OCI-LY7 (cell line): ENCODE data around the gene KXD1. TPM values are rescaled to one million over a fixed set of nuclear protein-coding genes. Genes with fewer than 3 reads are reported as not detected.

Experiments used
- BruUV-seq: library from RNA; stranded (reverse); fragments of 400-500 nt; replicated peaks from 2 replicates; lab custom pipeline; 2021; lab: Mats Ljungman, UMichigan
- CTCF ChIA-PET: fragments of 300-600 bp; sonication (Branson Sonifier 250); formaldehyde crosslinking; loops from one replicate; lab custom pipeline; 2022; ENCODE audit warnings: antibody characterized with exemption; ENCODE audit not compliant: unreplicated experiment; lab: Charles Lee
- POLR2A ChIA-PET: fragments of 300-600 bp; sonication (Branson Sonifier 250); formaldehyde crosslinking; loops from one replicate; lab custom pipeline; 2022; ENCODE audit warnings: antibody characterized with exemption; lab: Charles Lee
- DNase-seq: peaks from one replicate; pipeline ENCODE4 v3.0.0-alpha.2; 2015; ENCODE audit warnings: low spot score
- H2AFZ ChIP-seq: fragments of 200-600 bp; sonication (generic), shearing (Covaris generic); 2 replicates; pipeline ENCODE4 v1.6.1; 2014; ENCODE audit warnings: mild to moderate bottlenecking, antibody characterized with exemption, low read length, moderate library complexity
- H3K27ac ChIP-seq: fragments of 200-600 bp; sonication (generic); 2 replicates; pipeline ENCODE4 v1.5.1; 2014; ENCODE audit warnings: mixed run types, low read depth, mild to moderate bottlenecking, moderate library complexity, low read length, inconsistent platforms; ENCODE audit not compliant: poor library complexity, severe bottlenecking
- H3K36me3 ChIP-seq: fragments of 200-600 bp; sonication (generic); 2 replicates; pipeline ENCODE4 v1.6.1; 2014; ENCODE audit warnings: mild to moderate bottlenecking, antibody characterized with exemption, low read length, moderate library complexity, mixed read lengths; ENCODE audit not compliant: insufficient read depth
- H3K4me1 ChIP-seq: fragments of 200-600 bp; sonication (generic); 2 replicates; pipeline ENCODE4 v1.5.1; 2014; ENCODE audit warnings: mild to moderate bottlenecking, low read length; ENCODE audit not compliant: insufficient read depth, poor library complexity, severe bottlenecking
- H3K4me2 ChIP-seq: fragments of 200-600 bp; sonication (generic); 2 replicates; pipeline ENCODE4 v1.6.1; 2014; ENCODE audit warnings: mild to moderate bottlenecking, low read length
- H3K4me3 ChIP-seq: fragments of 200-600 bp; sonication (generic); 2 replicates; pipeline ENCODE4 v1.5.1; 2014; ENCODE audit warnings: mild to moderate bottlenecking, low read depth, low read length; ENCODE audit not compliant: poor library complexity, severe bottlenecking
- H3K79me2 ChIP-seq: fragments of 200-600 bp; sonication (generic); 2 replicates; pipeline ENCODE4 v1.6.1; 2016; ENCODE audit warnings: low read depth, mild to moderate bottlenecking, low read length, moderate library complexity, mixed read lengths; ENCODE audit not compliant: insufficient read depth
- H3K9me2 ChIP-seq: fragments of 200-600 bp; sonication (generic); 2 replicates; pipeline ENCODE4 v1.6.1; 2016; ENCODE audit warnings: mild to moderate bottlenecking, low read length, mixed read lengths; ENCODE audit not compliant: insufficient read depth
- H3K9me3 ChIP-seq: fragments of 200-600 bp; sonication (generic); 2 replicates; pipeline ENCODE4 v1.6.1; 2014; ENCODE audit warnings: mild to moderate bottlenecking, mixed run types, low read length, mixed read lengths
- H4K20me1 ChIP-seq: fragments of 200-600 bp; sonication (generic); 2 replicates; pipeline ENCODE4 v1.6.1; 2014; ENCODE audit warnings: mild to moderate bottlenecking, antibody characterized with exemption, low read length, moderate library complexity, mixed read lengths; ENCODE audit not compliant: insufficient read depth
- EZH2phosphoT487 ChIP-seq: fragments of 200-600 bp; sonication (generic); IDR thresholded peaks from 2 replicates; pipeline ENCODE4 v1.6.1; 2018; ENCODE audit warnings: low read depth, borderline replicate concordance, mild to moderate bottlenecking, mixed run types, antibody characterized with exemption, low read length, moderate library complexity, mixed read lengths
- intact Hi-C: fragments of 100-400 bp; cut with micrococcal nuclease; formaldehyde crosslinking; loops from one replicate; pipeline ENCODE4 v1.10.0; 2022; ENCODE audit not compliant: unreplicated experiment
- total RNA-seq, 2 experiments: library from RNA; depleted of rRNA in 1 of 2; stranded (reverse); fragments of >200 nt in 1 of 2; shearing (Covaris generic) in 1 of 2; gene quantifications; 2 replicates each; pipeline ENCODE4 v1.2.3, GENCODE V29; 2014 to 2022
- TF ChIP-seq, protein P1 (sequence below): fragments of 200-600 bp; sonication (generic); conservative IDR thresholded peaks from 2 replicates; pipeline ENCODE4 v1.5.1; 2014; ENCODE audit warnings: mild to moderate bottlenecking, antibody characterized with exemption, low read length, moderate library complexity, mixed read lengths

The KXD1 gene
- total RNA-seq, 2 experiments from 2014 or later, result 96.7 to 99.8 TPM

- peaks cover 23% of the 10 kb centered on the region for H3K79me2 ChIP-seq
- no TSS peak for BruUV-seq
- ChIA-PET POLR2A (no interaction called here), CTCF (no interaction called here)
- no peak overlapping the region for H3K27ac ChIP-seq
- no peaks in the 10 kb centered on the region for H3K9me3 ChIP-seq
- no peak for DNase-seq
- no peaks in the 10 kb centered on the region for H3K9me2 ChIP-seq
- peaks cover 68% of the 10 kb centered on the region for H3K36me3 ChIP-seq
- no peak for TF ChIP-seq EZH2phosphoT487
- TF ChIP-seq, protein P1, sequence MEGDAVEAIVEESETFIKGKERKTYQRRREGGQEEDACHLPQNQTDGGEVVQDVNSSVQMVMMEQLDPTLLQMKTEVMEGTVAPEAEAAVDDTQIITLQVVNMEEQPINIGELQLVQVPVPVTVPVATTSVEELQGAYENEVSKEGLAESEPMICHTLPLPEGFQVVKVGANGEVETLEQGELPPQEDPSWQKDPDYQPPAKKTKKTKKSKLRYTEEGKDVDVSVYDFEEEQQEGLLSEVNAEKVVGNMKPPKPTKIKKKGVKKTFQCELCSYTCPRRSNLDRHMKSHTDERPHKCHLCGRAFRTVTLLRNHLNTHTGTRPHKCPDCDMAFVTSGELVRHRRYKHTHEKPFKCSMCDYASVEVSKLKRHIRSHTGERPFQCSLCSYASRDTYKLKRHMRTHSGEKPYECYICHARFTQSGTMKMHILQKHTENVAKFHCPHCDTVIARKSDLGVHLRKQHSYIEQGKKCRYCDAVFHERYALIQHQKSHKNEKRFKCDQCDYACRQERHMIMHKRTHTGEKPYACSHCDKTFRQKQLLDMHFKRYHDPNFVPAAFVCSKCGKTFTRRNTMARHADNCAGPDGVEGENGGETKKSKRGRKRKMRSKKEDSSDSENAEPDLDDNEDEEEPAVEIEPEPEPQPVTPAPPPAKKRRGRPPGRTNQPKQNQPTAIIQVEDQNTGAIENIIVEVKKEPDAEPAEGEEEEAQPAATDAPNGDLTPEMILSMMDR, result no peak
- H3K4me2 ChIP-seq, result no peak overlapping the region
- H3K4me1 ChIP-seq, result peaks cover 19% of the 10 kb centered on the region
- H3K4me3 ChIP-seq, result no peak overlapping the region
- intact Hi-C loops, result no loop called here
- no peak overlapping the region for H2AFZ ChIP-seq
- H4K20me1 ChIP-seq, result peaks cover 9% of the 10 kb centered on the region; the same call in 1 of the 2 replicates
Measured at GRCh38 chr19:18574691-18575291, 17.1 kb downstream of the KXD1 start.

- CTCF ChIA-PET, result no interaction called here
Measured at GRCh38 chr19:18576383-18576782, 18.7 kb downstream of the KXD1 start.

More at GRCh38 chr19:18576383-18576782, 18.7 kb downstream of the KXD1 start:
- H3K36me3 ChIP-seq, result peaks cover 63% of the 10 kb centered on the region
- no peak for TF ChIP-seq EZH2phosphoT487
- TF ChIP-seq, protein P1, result no peak
- intact Hi-C loops, result no loop called here
- no peak for DNase-seq
- H2AFZ ChIP-seq, result no peak overlapping the region
- no TSS peak for BruUV-seq
- no peak overlapping the region for H3K27ac ChIP-seq
- peaks cover 11% of the 10 kb centered on the region for H3K4me1 ChIP-seq
- peaks cover 9% of the 10 kb centered on the region; the same call in 1 of the 2 replicates for H4K20me1 ChIP-seq
- no peaks in the 10 kb centered on the region for H3K9me3 ChIP-seq
- H3K4me3 ChIP-seq, result no peak overlapping the region
- H3K4me2 ChIP-seq, result no peak overlapping the region
- POLR2A ChIA-PET, result no interaction called here
- H3K79me2 ChIP-seq, result peaks cover 23% of the 10 kb centered on the region
- H3K9me2 ChIP-seq, result no peaks in the 10 kb centered on the region
